D721Med (cell line): Measurements from ENCODE around the gene GLIS1.

Experiments
- DNase-seq: peaks from one replicate; pipeline ENCODE4 v3.0.0; 2011; ENCODE audit warnings: low spot score; ENCODE audit not compliant: insufficient read length
- FAIRE-seq: peaks from 2 replicates; lab custom pipeline; 2011; peaks lifted over from hg19 to GRCh38; lab: Jason Lieb, UNC
- TF ChIP-seq, protein P1 (sequence below): IDR thresholded peaks from 2 replicates; pipeline ENCODE4 v1.5.1; 2012; ENCODE audit warnings: mild to moderate bottlenecking, control low read depth; ENCODE audit not compliant: insufficient read depth; ENCODE audit errors: missing control alignments

GLIS1 gene

DNA sequence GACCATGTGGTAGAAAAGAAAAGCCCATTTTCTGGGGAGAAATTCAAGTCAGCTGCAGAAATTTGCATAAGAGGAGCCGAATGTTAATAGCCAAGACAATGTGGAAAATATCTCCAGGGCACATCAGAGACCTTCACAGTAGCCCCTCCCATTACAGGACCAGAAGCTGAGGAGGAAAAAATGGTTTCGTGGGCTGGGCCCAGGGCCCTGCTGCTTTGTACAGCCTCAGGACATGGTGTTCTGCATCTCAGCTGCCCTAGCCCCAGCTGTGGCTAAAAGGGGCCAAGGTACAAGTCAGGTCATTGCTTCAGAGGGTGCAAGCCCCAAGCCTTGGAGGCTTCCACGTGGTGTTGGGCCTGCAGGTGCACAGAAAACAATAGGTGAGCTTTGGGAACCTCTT, 171.5 kb downstream of the GLIS1 start:
- FAIRE-seq, result no peak
- no peak for DNase-seq
- TF ChIP-seq, protein P1, sequence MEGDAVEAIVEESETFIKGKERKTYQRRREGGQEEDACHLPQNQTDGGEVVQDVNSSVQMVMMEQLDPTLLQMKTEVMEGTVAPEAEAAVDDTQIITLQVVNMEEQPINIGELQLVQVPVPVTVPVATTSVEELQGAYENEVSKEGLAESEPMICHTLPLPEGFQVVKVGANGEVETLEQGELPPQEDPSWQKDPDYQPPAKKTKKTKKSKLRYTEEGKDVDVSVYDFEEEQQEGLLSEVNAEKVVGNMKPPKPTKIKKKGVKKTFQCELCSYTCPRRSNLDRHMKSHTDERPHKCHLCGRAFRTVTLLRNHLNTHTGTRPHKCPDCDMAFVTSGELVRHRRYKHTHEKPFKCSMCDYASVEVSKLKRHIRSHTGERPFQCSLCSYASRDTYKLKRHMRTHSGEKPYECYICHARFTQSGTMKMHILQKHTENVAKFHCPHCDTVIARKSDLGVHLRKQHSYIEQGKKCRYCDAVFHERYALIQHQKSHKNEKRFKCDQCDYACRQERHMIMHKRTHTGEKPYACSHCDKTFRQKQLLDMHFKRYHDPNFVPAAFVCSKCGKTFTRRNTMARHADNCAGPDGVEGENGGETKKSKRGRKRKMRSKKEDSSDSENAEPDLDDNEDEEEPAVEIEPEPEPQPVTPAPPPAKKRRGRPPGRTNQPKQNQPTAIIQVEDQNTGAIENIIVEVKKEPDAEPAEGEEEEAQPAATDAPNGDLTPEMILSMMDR, result no peak

DNA sequence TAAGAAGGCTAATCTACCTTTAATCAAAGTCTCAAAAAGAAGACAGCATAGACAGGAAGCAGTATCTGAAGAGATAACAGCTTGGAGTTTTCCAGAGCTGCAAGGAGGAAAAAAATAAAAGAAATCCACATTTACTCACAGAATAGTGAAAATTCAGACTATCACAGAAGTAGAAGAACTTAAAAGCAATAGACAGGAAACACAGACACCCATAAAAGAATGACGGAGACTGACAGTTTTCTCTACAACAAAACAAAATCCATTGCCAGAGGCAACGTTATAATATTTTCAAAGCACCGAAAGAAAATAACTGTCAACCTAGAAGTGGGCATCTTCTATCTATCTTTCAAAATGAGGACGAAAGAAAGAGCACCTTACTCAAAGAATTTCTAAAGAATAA, 175.4 kb downstream of the GLIS1 start:
- TF ChIP-seq, protein P1, result no peak
- FAIRE-seq (no peak), DNase-seq (no peak)

DNA sequence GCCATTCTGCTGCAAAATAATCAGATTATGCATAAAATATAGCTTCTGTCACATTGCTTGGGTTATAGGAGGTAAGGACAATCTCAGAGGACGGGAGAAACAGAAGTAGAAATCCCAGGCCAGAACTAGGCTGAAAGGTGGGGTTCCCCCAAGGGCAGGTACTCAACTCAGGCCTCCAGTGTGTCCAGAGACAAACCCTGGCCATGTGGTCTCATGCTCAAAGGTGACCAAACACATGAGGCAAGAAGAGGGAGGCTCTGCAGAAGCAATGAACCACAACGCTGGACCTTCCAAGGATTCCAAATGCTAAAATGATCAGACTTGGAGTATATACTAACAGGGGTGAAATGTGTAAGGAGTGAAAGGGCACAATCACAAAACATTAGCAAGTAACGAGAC, 176.0 kb downstream of the GLIS1 start:
- FAIRE-seq (no peak), DNase-seq (no peak)
- TF ChIP-seq, protein P1, result no peak

DNA sequence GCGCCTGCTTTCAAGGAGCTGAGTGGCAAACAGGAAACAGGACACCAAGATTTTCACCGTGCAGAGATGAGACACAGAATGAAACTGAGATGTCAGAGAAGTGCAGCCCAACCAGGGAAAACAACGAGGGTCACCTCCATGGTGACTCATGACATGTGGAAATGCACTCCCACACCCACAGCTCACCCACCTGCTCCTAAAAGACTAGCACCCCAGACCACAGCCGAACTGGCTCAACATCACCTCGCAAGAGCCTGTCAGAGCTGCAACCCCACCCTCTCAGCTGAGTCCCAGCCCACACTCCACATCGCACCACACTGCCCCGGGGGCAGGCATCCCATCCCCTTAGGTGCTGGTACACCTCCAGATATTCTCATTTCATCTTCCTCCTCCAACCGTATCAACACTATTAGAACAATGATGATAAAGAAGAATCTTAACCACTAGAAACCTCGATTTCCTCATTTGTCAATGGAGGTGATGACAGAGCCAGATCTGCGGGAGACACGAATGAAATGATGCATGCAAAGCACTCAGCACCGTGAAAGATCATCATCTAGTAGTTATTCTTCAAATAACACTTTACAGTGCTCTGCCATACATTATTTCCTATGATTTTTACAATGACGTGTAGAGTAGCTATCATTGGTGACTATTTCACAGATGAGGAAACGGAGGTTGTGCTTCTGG, 176.5 kb downstream of the GLIS1 start:
- TF ChIP-seq, protein P1, result no peak
- DNase-seq, result no peak
- no peak for FAIRE-seq

DNA sequence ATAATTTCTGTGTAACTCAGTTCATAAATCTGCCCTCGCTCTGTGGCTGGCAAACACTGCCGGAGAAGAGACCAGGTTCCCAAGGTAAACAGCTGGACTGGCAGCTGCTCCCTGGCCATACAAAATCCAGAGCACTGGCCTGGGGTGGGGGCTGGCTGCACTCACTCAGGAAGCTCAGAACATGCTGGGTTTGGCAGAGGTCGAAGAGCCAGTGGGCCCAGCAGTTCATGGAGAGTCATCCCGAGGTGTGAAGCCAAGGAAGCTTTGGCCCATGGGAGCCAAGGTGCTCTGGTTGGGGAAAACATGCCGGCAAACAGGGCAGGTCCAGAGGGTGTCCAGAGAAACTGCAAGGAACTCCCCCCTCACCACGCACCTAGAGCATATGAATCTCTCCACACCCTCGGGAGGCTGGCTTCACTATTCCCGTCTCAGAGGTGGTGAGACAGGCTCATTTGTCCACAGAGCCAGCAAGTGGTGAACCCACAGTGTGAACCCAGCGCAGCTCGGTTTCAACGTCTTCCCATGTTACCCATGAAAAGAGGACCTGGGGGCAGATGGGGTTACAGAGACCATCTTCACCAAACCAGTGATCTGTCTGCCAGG, 177.4 kb downstream of the GLIS1 start:
- FAIRE-seq (no peak), DNase-seq (no peak)
- TF ChIP-seq, protein P1, result no peak

DNA sequence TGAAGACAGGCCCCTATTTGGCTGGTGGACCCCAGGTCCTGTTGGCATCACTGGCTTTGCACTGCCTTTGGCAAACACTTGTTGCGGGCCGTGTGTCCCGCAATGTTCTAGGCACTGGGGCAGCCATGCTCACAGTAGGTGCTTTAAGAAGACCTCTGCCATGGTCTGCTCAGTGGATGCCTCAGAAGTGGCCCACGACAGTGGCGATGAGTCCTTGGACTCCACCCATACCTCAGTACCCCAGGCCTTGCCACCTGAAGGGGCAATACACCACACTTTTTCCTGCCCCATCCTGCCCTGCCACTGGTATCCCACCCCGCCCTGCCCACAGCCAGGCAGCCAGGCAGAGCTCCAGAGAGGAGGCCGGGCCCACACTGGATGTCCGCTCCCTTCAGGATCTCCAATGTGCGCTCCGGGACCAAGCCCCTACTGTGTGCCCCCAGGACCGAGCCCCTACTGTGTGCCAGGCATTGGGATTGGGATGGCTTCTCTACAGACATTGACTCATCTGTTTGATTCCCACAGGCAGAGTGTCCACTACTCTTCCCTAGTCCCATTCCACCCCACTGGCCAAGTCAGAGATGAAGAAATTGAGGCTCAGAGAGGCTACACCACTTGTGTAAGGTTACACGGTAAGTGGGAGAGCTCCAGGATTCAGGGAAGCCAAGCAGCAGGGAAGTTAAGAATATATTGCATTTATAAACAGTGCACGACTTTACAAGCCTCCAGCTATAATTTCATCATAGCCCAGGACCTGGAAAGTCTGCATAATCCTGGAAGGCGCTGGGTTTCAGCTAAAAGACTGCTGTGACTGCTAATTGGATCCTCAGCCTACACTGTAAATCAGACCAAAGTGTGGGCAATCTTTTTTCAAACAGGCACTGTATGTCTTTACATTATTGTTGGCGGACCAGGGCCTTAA, 178.1 kb downstream of the GLIS1 start:
- no peak for DNase-seq
- no peak for FAIRE-seq
- TF ChIP-seq, protein P1, result no peak
